ENCODE data around the gene RBM33.

The RBM33 gene

GRCh38 chr7:155775691-155776090 lies 131.2 kb downstream of the RBM33 start:
- no peak for DNase-seq

GRCh38 chr7:155776606-155777005 lies 132.1 kb downstream of the RBM33 start:
- no peak for DNase-seq

- DNase-seq: no peak
These were observed 133.9 kb downstream of the RBM33 start for GRCh38 chr7:155778349-155778748.

GRCh38 chr7:155780884-155781283 lies 136.4 kb downstream of the RBM33 start:
- no peak for DNase-seq

GRCh38 chr7:155781433-155781832 lies 137.0 kb downstream of the RBM33 start:
- DNase-seq: no peak

- DNase-seq: no peak
These were observed 138.0 kb downstream of the RBM33 start for GRCh38 chr7:155782466-155782865.

GRCh38 chr7:155785536-155785935 lies 141.1 kb downstream of the RBM33 start:
- DNase-seq: no peak

- DNase-seq: no peak
These were observed 142.0 kb downstream of the RBM33 start for GRCh38 chr7:155786491-155786890.

GRCh38 chr7:155787171-155787851 lies 142.8 kb downstream of the RBM33 start:
- no peak for DNase-seq

GRCh38 chr7:155788616-155789000 lies 144.1 kb downstream of the RBM33 start:
- no peak for DNase-seq

GRCh38 chr7:155789001-155789725 lies 144.7 kb downstream of the RBM33 start:
- DNase-seq: no peak

- no peak for DNase-seq
These were observed 146.2 kb downstream of the RBM33 start for GRCh38 chr7:155790666-155791065.

GRCh38 chr7:155791214-155791737 lies 146.8 kb downstream of the RBM33 start:
- DNase-seq: no peak

GRCh38 chr7:155791836-155792235 lies 147.4 kb downstream of the RBM33 start:
- DNase-seq: no peak

- DNase-seq: no peak
These were observed 148.0 kb downstream of the RBM33 start for GRCh38 chr7:155792315-155792960.

- DNase-seq: no peak
These were observed 148.6 kb downstream of the RBM33 start for GRCh38 chr7:155792999-155793560.

GRCh38 chr7:155793720-155794119 lies 149.3 kb downstream of the RBM33 start:
- no peak for DNase-seq

- DNase-seq: no peak
These were observed 149.7 kb downstream of the RBM33 start for GRCh38 chr7:155794196-155794595.

- no peak for DNase-seq
These were observed 150.9 kb downstream of the RBM33 start for GRCh38 chr7:155795401-155795800.

GRCh38 chr7:155795951-155796350 lies 151.5 kb downstream of the RBM33 start:
- DNase-seq: no peak

- peak; percentile 65 for DNase-seq
These were observed 152.2 kb downstream of the RBM33 start for GRCh38 chr7:155796381-155797261.

All from femur (tissue), 1 donor.